MM.1S (cell line): ENCODE data around the gene NATD1.

ENCODE experiments used
- EZH2 ChIP-seq: fragments of 300-600 bp; sonication (generic); optimal IDR thresholded peaks from 2 replicates; pipeline ENCODE3; 2017; ENCODE audit warnings: low read depth, mild to moderate bottlenecking, antibody characterized with exemption, low read length, mixed read lengths
- TF ChIP-seq, protein P1 (sequence below): fragments of 300-600 bp; sonication (generic); IDR thresholded peaks from 2 replicates; pipeline ENCODE4 v1.5.1; 2016; ENCODE audit warnings: antibody characterized with exemption, low read length, mixed read lengths

DNA sequence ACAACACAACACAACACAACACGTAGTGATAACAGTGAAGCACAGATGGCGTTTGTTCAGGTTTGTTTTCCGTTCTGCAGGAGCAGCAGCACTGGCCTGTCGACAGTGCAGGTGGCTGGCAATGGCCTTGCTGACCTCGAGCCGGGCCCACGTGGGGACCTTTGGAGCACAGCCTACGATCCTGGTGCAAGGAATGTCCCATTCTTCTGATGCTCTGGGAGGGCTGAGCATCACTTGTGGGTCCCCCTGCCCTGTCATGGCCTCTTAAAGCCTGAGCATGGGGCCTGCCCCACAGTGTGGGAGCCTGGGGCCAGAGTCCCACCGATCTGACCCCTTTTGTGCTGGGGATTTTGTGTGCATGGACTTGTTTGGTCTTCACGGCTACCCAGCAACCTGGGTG lies 38.1 kb upstream of the NATD1 start:
- TF ChIP-seq EZH2, result no peak
- TF ChIP-seq, protein P1, sequence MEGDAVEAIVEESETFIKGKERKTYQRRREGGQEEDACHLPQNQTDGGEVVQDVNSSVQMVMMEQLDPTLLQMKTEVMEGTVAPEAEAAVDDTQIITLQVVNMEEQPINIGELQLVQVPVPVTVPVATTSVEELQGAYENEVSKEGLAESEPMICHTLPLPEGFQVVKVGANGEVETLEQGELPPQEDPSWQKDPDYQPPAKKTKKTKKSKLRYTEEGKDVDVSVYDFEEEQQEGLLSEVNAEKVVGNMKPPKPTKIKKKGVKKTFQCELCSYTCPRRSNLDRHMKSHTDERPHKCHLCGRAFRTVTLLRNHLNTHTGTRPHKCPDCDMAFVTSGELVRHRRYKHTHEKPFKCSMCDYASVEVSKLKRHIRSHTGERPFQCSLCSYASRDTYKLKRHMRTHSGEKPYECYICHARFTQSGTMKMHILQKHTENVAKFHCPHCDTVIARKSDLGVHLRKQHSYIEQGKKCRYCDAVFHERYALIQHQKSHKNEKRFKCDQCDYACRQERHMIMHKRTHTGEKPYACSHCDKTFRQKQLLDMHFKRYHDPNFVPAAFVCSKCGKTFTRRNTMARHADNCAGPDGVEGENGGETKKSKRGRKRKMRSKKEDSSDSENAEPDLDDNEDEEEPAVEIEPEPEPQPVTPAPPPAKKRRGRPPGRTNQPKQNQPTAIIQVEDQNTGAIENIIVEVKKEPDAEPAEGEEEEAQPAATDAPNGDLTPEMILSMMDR, result no peak
